LHCN-M2 (cell line): ENCODE results near the gene RAB6C. TPM values are rescaled to one million over a fixed set of nuclear protein-coding genes. Genes with fewer than 3 reads are reported as not detected.
"Not testable (repeated sequence)": the region's sequence is repeated elsewhere in the genome, so short reads cannot be mapped to it uniquely, and the experiment has no call there.

Experiments
- DNase-seq: peaks from one replicate; pipeline ENCODE4 v3.0.0-alpha.2; 2012; ENCODE audit warnings: low read depth
- polyA plus RNA-seq: library from polyadenylated mRNA; unstranded; fragments of >200 nt; gene quantifications from one replicate; pipeline ENCODE4 v1.2.1, GENCODE V29; 2012; ENCODE audit warnings: missing spikeins
- total RNA-seq: library from RNA; depleted of rRNA; stranded (reverse); fragments of >200 nt; gene quantifications from 2 replicates; pipeline ENCODE4 v1.2.3, GENCODE V29; 2014; rRNA removed

The RAB6C gene
- not detected in 2 replicates for total RNA-seq
- not detected for polyA plus RNA-seq

GRCh38 chr2:129979629-129980155 lies at the start of gene RAB6C:
RAB6C (plus strand) TSS chr2:129979666; CDS start chr2:129980116, 450 bp downstream.
- DNase-seq: not testable (repeated sequence)

- no peak for DNase-seq
Observed at GRCh38 chr2:129930451-129930850, 49.0 kb upstream of the RAB6C start.

GRCh38 chr2:129933387-129933786 lies 46.1 kb upstream of the RAB6C start:
- DNase-seq: not testable (repeated sequence)

GRCh38 chr2:129934044-129934822 lies 45.2 kb upstream of the RAB6C start:
- no peak for DNase-seq

GRCh38 chr2:129935118-129935517 lies 44.3 kb upstream of the RAB6C start:
- no peak for DNase-seq

- DNase-seq: no peak
Observed at GRCh38 chr2:129936334-129936934, 43.0 kb upstream of the RAB6C start.

- not testable (repeated sequence) for DNase-seq
Observed at GRCh38 chr2:129938850-129939471, 40.5 kb upstream of the RAB6C start.

GRCh38 chr2:129943456-129943855 lies 36.0 kb upstream of the RAB6C start:
- not testable (repeated sequence) for DNase-seq

GRCh38 chr2:129945557-129945956 lies 33.9 kb upstream of the RAB6C start:
- no peak for DNase-seq

GRCh38 chr2:129947712-129948111 lies 31.8 kb upstream of the RAB6C start:
- DNase-seq: not testable (repeated sequence)

- not testable (repeated sequence) for DNase-seq
Observed at GRCh38 chr2:129956171-129956570, 23.3 kb upstream of the RAB6C start.

- DNase-seq: no peak
Observed at GRCh38 chr2:129957891-129958290, 21.6 kb upstream of the RAB6C start.

GRCh38 chr2:129958736-129959135 lies 20.7 kb upstream of the RAB6C start:
- DNase-seq: not testable (repeated sequence)

- DNase-seq: not testable (repeated sequence)
Observed at GRCh38 chr2:129968605-129969004, 10.9 kb upstream of the RAB6C start.

GRCh38 chr2:129975016-129975774 lies 4.3 kb upstream of the RAB6C start:
- DNase-seq: no peak

- not testable (repeated sequence) for DNase-seq
Observed at GRCh38 chr2:129976969-129977368, 2.5 kb upstream of the RAB6C start.

- DNase-seq: no peak
Observed at GRCh38 chr2:129977986-129978385, 1.5 kb upstream of the RAB6C start.

- not testable (repeated sequence) for DNase-seq
Observed at GRCh38 chr2:129980246-129980645, 780 bp downstream of the RAB6C start.

GRCh38 chr2:129981689-129982088 lies 2.2 kb downstream of the RAB6C start:
- not testable (repeated sequence) for DNase-seq

- no peak for DNase-seq
Observed at GRCh38 chr2:129984426-129984825, 5.0 kb downstream of the RAB6C start.

GRCh38 chr2:129992415-129993006 lies 13.0 kb downstream of the RAB6C start:
- not testable (repeated sequence) for DNase-seq
